Measurements from ENCODE around the gene COQ2. TPM values are rescaled to one million over a fixed set of nuclear protein-coding genes. Genes with fewer than 3 reads are reported as not detected.
"Not testable (repeated sequence)": the region's sequence is repeated elsewhere in the genome, so short reads cannot be mapped to it uniquely, and the experiment has no call there.

COQ2 gene
- total RNA-seq, 2 experiments from 2014 or later, result 18.2 to 20.1 TPM

DNA sequence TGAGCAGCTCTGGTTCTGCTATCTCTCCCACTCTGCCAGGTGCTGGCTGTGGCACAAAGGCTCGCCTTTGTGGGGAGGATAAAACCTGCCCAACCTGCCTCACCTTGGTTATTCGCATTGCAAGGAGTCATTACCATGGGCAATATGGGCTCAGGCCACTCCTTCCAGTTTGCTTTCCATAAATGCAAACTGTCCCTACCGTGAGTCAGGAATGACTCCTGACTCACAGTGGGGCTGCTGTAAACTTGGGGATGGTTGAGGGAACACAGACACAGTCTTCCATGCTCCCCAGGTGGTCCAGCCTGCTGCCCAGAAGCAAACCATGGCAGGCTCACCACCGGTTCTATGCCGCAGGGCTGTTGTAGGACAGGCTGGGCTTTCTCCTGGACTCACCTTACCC is 36.1 kb downstream of the COQ2 start:
- Mint-ChIP-seq H3K36me3 (ENCODE audit: low read depth) (peaks cover 3% of the 10 kb centered on the region), H3K27ac (no peak overlapping the region), H3K4me1 (peaks cover 24% of the 10 kb centered on the region), H3K4me3 (no peak overlapping the region), H3K9me3 (ENCODE audit: low read depth) (no peaks in the 10 kb centered on the region), H3K27me3 (peaks cover 2% of the 10 kb centered on the region)
- no peak for ATAC-seq
- ChIA-PET CTCF (no interaction called here), POLR2A (no interaction called here)
- intact Hi-C loops (cut with DNase I, micrococcal nuclease), result no loop called here
- DNase-seq, result no peak

DNA sequence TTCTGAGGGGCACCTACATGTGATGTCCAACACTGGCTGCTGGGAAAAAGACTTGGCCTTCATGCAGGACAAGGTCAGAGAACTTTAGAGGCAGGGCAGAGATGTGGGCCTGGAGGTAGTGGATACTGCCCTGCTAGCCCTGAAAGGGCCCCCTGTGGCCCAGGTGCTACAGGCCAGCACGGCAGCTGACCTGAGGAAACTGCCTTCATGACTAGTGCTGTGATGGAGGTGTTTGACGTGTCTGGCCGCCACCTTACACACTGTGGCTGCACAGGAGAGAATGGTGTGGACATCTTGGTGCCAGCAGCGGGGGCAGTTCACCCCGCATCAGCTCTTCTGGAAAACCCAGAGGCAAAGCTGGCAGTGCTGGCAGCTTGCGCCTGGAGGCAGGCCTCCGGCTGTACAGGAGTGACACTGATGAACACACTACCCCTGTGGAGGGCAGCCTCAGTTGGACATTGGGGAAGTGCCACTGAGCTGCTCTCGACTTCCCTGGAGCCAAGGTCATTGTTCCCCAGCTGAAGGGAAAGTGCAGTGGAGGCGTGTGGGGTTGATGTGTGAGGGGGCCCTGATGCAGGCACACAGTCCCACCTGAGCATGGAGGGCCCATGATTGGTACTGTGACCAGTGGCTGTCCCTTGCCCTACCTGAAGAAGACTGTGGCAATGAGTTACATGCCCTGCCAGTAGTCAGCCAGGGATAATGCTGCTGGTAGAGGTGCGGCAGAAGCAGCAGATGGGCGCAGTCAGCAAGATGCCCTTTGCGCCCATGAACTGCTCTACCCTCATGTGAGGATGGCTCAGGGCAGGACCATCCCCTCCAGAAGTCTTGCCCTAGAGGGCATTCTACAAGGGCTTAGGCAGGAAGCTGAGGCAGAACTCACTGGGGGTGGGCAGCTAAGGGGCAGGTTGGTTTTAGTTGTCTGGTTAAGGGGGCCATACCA is 36.9 kb downstream of the COQ2 start:
- no peak overlapping the region for H3K27ac Mint-ChIP-seq
- peaks cover 6% of the 10 kb centered on the region for H3K27me3 Mint-ChIP-seq
- no peaks in the 10 kb centered on the region for H3K9me3 Mint-ChIP-seq (ENCODE audit: low read depth)
- peaks cover 18% of the 10 kb centered on the region for H3K4me1 Mint-ChIP-seq
- intact Hi-C loops (cut with DNase I, micrococcal nuclease), result no loop called here
- H3K4me3 Mint-ChIP-seq, result no peak overlapping the region
- ATAC-seq, result no peak
- H3K36me3 Mint-ChIP-seq (ENCODE audit: low read depth), result peaks cover 3% of the 10 kb centered on the region
- ChIA-PET CTCF (interaction anchor here (1.0 kb wide), 1 partner anchor 109 kb away, joined by 3 read pairs; no protein-coding TSS in a partner anchor), POLR2A (no interaction called here)
- DNase-seq, result no peak

DNA sequence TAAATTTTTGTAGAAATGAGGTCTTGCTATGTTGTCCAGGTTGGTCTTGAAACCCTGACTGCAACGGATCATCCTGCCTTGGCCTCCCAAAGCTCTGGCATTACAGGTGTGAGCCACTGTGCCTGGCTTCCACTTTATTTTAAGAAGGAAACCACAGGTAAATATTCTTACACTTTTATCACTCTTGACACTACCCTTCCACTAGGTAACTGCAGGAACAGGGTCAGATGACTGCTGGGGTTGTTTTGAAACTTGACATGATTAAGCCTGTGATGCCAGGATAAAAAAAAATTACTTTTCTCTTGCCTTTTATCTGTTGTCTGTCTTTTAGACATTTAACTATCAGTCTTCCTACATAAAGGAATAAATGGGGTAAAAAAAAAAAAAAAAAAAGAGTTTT is 43.5 kb downstream of the COQ2 start:
- POLR2A ChIA-PET, result no interaction called here
- CTCF ChIA-PET, result interaction anchor here (0.7 kb wide), 1 partner anchor 32 kb away, joined by 3 read pairs; no protein-coding TSS in a partner anchor
- DNase-seq (no peak), ATAC-seq (no peak)
- Mint-ChIP-seq H3K4me3 (no peak overlapping the region), H3K27me3 (peaks cover 26% of the 10 kb centered on the region), H3K27ac (no peak overlapping the region), H3K36me3 (ENCODE audit: low read depth) (peaks cover 6% of the 10 kb centered on the region), H3K9me3 (ENCODE audit: low read depth) (no peaks in the 10 kb centered on the region), H3K4me1 (peaks cover 20% of the 10 kb centered on the region)
- intact Hi-C loops (cut with DNase I, micrococcal nuclease), result no loop called here

DNA sequence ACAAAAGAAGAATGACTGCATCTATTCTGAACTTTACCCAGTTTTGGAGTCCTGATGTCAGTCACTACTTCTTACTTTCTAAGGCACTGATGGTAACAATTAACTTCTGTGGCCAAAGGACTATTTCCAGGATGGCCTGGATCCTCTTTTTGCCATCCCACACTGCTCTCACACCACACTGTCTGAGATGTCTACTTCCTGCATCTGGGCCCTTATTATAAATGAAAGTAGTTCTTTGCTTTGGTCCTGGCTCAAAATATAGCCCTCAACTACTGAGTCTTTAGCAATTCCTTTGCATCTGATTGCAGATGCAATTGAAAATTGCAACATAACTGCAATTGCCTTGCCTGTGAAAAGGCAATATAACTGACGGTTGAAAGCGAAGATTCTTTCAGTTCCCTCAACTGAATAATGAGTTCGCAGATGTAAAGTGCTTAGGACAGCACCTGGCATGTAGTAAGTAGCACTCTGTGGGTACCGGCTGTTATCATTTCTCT is 44.2 kb downstream of the COQ2 start:
- no peak for ATAC-seq
- ChIA-PET CTCF (no interaction called here), POLR2A (no interaction called here)
- Mint-ChIP-seq H3K27ac (no peak overlapping the region), H3K4me1 (peaks cover 27% of the 10 kb centered on the region), H3K36me3 (ENCODE audit: low read depth) (peaks cover 6% of the 10 kb centered on the region), H3K27me3 (peaks cover 26% of the 10 kb centered on the region), H3K4me3 (no peak overlapping the region), H3K9me3 (ENCODE audit: low read depth) (no peaks in the 10 kb centered on the region)
- no peak for DNase-seq
- intact Hi-C loops (cut with DNase I, micrococcal nuclease), result no loop called here

DNA sequence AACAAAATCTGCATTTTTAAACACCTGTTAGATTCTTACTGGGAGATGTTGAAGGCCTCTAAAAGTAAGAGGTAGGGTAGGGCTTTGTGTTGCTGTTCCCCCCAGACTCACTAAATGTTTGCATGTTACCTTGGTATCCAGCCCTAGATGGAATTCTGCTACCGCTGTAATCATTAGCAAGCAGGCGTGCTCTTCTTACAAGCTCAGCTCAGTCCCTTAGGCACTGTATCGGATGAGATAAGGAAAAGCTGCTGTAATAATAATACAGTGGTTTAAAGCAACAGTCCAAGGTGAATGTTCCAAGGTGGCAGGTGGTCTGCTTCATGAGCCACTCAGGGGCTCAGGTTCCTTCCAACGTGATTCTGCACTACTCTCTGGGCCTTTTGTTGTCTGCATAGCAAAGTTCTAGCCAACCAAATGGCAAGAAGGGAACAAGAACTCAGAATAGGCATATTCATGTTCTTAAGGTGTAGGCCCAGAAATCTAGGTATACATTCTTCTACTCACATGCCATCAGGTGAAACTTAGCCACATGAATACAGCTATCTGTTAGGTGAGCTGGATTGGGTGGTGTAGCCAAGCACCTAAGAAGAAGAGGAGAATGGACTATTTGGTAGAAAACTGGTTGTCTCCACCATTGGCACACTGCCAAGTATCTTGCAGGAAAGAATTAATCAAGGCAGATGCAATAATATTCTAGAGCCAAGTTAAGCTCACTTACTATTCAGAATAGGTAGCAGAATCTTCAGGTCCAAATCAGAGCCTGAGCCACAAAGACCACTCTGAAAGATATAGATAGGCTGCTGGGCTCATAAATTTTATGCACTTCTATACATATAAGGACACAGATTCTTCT is 46.0 kb downstream of the COQ2 start:
- Mint-ChIP-seq H3K4me1 (peaks cover 39% of the 10 kb centered on the region), H3K9me3 (ENCODE audit: low read depth) (no peaks in the 10 kb centered on the region), H3K36me3 (ENCODE audit: low read depth) (peaks cover 3% of the 10 kb centered on the region), H3K27me3 (peaks cover 28% of the 10 kb centered on the region), H3K4me3 (no peak overlapping the region), H3K27ac (no peak overlapping the region)
- intact Hi-C loops (cut with DNase I, micrococcal nuclease), result loop anchor here in 1 of 2 experiments (10.0 kb wide), 1 partner anchor 804 kb away; the partner anchor contains the start of genes ENOPH1 and HNRNPDL
- ChIA-PET POLR2A (no interaction called here), CTCF (interaction anchor here (0.6 to 1.7 kb wide), 6 partner anchors 12 to 518 kb away, joined by 3 to 10 read pairs (median 3); no protein-coding TSS in a partner anchor)
- ATAC-seq (no peak), DNase-seq (no peak)

DNA sequence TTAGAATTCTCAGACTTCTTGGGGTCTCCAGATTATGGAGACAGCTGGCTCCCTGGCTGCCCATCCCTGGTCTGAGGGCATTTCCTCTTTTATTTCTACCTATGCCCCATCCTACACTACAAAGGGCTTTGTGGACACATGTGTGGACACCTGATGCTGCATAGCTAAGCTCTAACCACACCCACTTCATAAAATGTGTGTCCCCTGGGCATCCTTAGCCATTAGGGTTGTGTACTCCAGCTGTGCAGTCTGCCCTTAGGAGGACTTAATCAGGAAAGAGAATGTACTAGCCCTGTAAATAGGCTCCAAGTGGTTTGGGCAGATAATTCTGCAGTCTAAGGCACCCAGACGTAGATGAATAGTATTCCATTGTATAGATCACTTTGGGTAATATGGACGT is 47.0 kb downstream of the COQ2 start:
- Mint-ChIP-seq H3K4me3 (no peak overlapping the region), H3K27me3 (peaks cover 25% of the 10 kb centered on the region), H3K9me3 (ENCODE audit: low read depth) (no peaks in the 10 kb centered on the region), H3K36me3 (ENCODE audit: low read depth) (peaks cover 5% of the 10 kb centered on the region), H3K27ac (no peak overlapping the region), H3K4me1 (peaks cover 42% of the 10 kb centered on the region)
- intact Hi-C loops (cut with DNase I, micrococcal nuclease), result loop anchor here in 1 of 2 experiments (10.0 kb wide), 1 partner anchor 803 kb away; the partner anchor contains the start of genes ENOPH1 and HNRNPDL
- ATAC-seq (no peak), DNase-seq (no peak)
- ChIA-PET CTCF (interaction anchor here (0.8 to 1.7 kb wide), 6 partner anchors 14 to 153 kb away, joined by 3 to 10 read pairs (median 3); no protein-coding TSS in a partner anchor), POLR2A (no interaction called here)

DNA sequence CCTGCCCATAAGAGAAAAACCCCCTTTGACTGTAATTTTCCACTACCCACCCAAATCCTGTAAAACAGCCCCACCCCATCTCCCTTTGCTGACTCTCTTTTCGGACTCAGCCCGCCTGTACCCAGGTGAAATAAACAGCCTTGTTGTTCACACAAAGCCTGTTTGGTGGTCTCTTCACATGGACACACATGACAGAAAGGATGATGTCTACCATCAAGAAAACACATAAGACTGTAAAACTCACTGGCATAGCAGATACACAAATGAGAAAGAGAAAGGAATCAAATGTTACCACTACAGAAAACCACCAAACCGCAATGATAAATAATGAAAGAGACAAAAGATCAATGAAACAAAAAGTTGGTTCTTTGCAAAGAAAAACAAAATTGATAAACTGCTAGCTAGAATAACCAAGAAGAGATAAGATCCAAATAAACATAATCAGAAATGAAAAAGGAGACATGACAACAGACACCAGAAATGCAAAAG is 48.9 kb downstream of the COQ2 start:
- H3K4me3 Mint-ChIP-seq, result peak overlapping the region; percentile 53
- DNase-seq (peak; percentile 28), ATAC-seq (peak; percentile 57)
- peaks cover 30% of the 10 kb centered on the region for H3K27me3 Mint-ChIP-seq
- H3K27ac Mint-ChIP-seq, result peak overlapping the region; percentile 82
- H3K9me3 Mint-ChIP-seq (ENCODE audit: low read depth); H3K36me3 Mint-ChIP-seq (ENCODE audit: low read depth): not testable (repeated sequence)
- CTCF ChIA-PET, result interaction anchor here (0.7 to 1.7 kb wide), 6 partner anchors 16 to 94 kb away, joined by 3 to 9 read pairs (median 4); no protein-coding TSS in a partner anchor
- intact Hi-C loops (cut with DNase I, micrococcal nuclease), result loop anchor here (1.0 to 10.0 kb wide), 8 partner anchors 16 to 801 kb away; partner anchors contain the start of genes ENOPH1 (in 1 of the 2), HNRNPDL (in 1 of the 2) and PLAC8 (in 1 of the 2)
- H3K4me1 Mint-ChIP-seq, result peaks cover 56% of the 10 kb centered on the region
- POLR2A ChIA-PET, result interaction anchor here (0.6 to 1.2 kb wide), 2 partner anchors 24 to 44 kb away, joined by 3 to 4 read pairs; no protein-coding TSS in a partner anchor

DNA sequence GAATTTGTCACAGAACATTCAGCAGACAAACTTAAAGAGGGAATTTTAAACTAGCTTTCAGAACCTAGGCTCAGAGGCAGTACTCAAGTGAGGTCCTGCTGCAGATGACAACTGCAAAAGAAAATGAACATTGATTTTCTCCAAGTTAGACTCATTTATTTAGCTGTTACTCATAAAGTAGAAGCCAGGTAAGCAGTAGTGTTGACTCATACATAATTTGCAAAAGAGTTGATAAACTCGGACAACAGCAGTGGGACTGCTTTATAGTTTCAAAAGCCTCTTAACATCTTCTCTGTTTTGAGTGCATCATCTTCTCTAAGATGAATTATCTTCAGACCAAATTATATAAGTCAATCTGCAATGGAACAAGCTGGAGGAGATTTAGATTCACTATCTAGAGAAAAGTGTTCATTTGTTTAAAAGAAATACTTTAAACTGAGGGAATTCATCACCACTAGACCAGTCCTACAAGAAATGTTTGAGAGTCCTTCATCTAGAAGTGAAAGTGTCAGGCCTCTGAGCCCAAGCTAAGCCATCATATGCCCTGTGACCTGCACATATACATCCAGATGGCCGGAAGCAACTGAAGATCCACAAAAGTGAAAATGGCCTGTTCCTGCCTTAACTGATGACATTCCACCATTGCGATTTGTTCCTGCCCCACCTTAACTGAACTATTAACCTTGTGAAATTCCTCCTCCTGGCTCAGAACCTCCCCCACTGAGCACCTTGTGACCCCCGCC is 49.5 kb downstream of the COQ2 start:
- peak; percentile 63 for ATAC-seq
- CTCF ChIA-PET, result interaction anchor here (0.7 to 1.7 kb wide), 6 partner anchors 10 to 94 kb away, joined by 3 to 9 read pairs (median 4); no protein-coding TSS in a partner anchor
- no peak for DNase-seq
- POLR2A ChIA-PET, result interaction anchor here (0.6 to 1.2 kb wide), 4 partner anchors 14 to 161 kb away, joined by 3 to 5 read pairs (median 4); no protein-coding TSS in a partner anchor
- Mint-ChIP-seq H3K27ac (peak overlapping the region; percentile 82), H3K9me3 (ENCODE audit: low read depth) (no peaks in the 10 kb centered on the region), H3K4me1 (peaks cover 52% of the 10 kb centered on the region), H3K27me3 (peaks cover 32% of the 10 kb centered on the region), H3K4me3 (peak overlapping the region; percentile 53), H3K36me3 (ENCODE audit: low read depth) (peaks cover 5% of the 10 kb centered on the region)
- intact Hi-C loops (cut with DNase I, micrococcal nuclease), result loop anchor here (1.0 to 10.0 kb wide), 9 partner anchors 16 to 1743 kb away; partner anchors contain the start of genes ENOPH1 (in 1 of the 2), HNRNPDL (in 1 of the 2) and PLAC8 (in 1 of the 2)

DNA sequence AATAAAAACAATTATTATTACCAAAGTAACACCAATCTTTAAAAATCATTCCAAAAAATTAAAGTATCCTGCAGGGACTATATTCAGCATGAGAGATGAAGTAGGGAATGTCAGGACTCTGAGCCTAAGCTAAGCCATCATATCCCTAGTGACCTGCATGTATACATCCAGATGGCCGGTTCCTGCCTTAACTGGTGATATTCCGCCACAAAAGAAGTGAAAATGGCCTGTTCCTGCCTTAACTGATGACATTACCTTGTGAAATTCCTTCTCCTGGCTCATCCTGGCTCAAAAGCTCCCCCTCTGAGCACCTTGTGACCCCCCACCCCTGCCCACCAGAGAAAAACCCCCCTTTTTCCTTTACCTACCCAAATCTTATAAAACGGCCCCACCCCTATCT is 50.2 kb downstream of the COQ2 start:
- Mint-ChIP-seq H3K4me1 (peaks cover 50% of the 10 kb centered on the region), H3K4me3 (peak overlapping the region; percentile 53), H3K27me3 (peaks cover 31% of the 10 kb centered on the region)
- ATAC-seq; H3K9me3 Mint-ChIP-seq (ENCODE audit: low read depth); DNase-seq; H3K27ac Mint-ChIP-seq; H3K36me3 Mint-ChIP-seq (ENCODE audit: low read depth): not testable (repeated sequence)
- ChIA-PET POLR2A (interaction anchor here (1.2 kb wide), 1 partner anchor 13 kb away, joined by 4 read pairs; no protein-coding TSS in a partner anchor), CTCF (interaction anchor here (1.2 to 1.4 kb wide), 3 partner anchors 10 to 170 kb away, joined by 3 to 5 read pairs (median 4); no protein-coding TSS in a partner anchor)
- intact Hi-C loops (cut with DNase I, micrococcal nuclease), result loop anchor here (2.0 to 10.0 kb wide), 4 partner anchors 18 to 1742 kb away; partner anchors contain the start of genes ENOPH1 (in 1 of the 2), HNRNPDL (in 1 of the 2) and PLAC8 (in 1 of the 2)

DNA sequence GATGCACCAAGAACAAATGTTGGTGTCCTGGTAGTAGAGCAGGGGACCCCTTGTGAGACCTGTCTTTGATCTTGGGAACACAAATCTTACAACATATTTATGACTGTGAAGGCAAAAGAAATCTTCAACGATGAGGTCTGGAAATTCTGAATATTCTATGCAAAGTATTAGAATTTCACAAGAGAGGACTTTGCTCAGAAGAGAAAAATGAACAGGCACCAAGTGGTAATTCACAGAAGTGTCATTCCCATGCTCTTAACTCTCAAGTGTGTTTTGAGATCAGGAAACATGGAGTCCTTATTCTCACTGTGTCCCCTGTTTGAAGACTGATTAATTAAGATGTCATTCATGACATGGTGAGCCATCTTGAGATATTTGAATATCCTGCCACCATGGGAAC is 52.5 kb downstream of the COQ2 start:
- H3K4me3 Mint-ChIP-seq, result no peak overlapping the region
- H3K4me1 Mint-ChIP-seq, result peaks cover 47% of the 10 kb centered on the region
- peaks cover 23% of the 10 kb centered on the region for H3K27me3 Mint-ChIP-seq
- no peaks in the 10 kb centered on the region for H3K9me3 Mint-ChIP-seq (ENCODE audit: low read depth)
- ATAC-seq, result no peak
- H3K27ac Mint-ChIP-seq, result peak overlapping the region; percentile 51
- intact Hi-C loops (cut with DNase I, micrococcal nuclease), result loop anchor here in 1 of 2 experiments (5.0 to 10.0 kb wide), 2 partner anchors 797 to 1740 kb away; partner anchors contain the start of genes ENOPH1 and HNRNPDL
- ChIA-PET POLR2A (no interaction called here), CTCF (no interaction called here)
- DNase-seq, result no peak
- H3K36me3 Mint-ChIP-seq (ENCODE audit: low read depth), result peaks cover 5% of the 10 kb centered on the region
